ENCODE data around the gene CYP19A1.

Gene CYP19A1

GRCh38 chr15:51318382-51319150 is 19.8 kb downstream of the CYP19A1 start:
- H3K4me2 ChIP-seq (ENCODE audit: low read length), result no peak overlapping the region
- no peak overlapping the region for H3K27ac ChIP-seq (ENCODE audit: low read length)
- H3K4me3 ChIP-seq (ENCODE audit: low read length), result no peak overlapping the region
- H3K79me2 ChIP-seq (ENCODE audit: low read length), result no peaks in the 10 kb centered on the region
- no peak overlapping the region for H3K9ac ChIP-seq (ENCODE audit: low read length)
- H3K9me3 ChIP-seq (ENCODE audit: insufficient read depth, low read length), result no peaks in the 10 kb centered on the region
- no peaks in the 10 kb centered on the region for H3K4me1 ChIP-seq (ENCODE audit: low read length)
- H4K20me1 ChIP-seq (ENCODE audit: insufficient read depth, low read length), result no peaks in the 10 kb centered on the region
- TF ChIP-seq EZH2phosphoT487 (IDR thresholded peaks at IDR 0.05; ENCODE audit: low read depth) (no peak), CTCF (IDR thresholded peaks at IDR 0.05; ENCODE audit: low read depth, low read length) (no peak)
- no peaks in the 10 kb centered on the region for H3K36me3 ChIP-seq (replicated peaks; ENCODE audit: low read depth, low read length)
- H3K27me3 ChIP-seq (ENCODE audit: low read depth, low read length), result no peaks in the 10 kb centered on the region
- no peak overlapping the region for H2AFZ ChIP-seq (ENCODE audit: low read depth, low read length)

GRCh38 chr15:51316636-51317035 is 21.8 kb downstream of the CYP19A1 start:
- TF ChIP-seq EZH2phosphoT487 (IDR thresholded peaks at IDR 0.05; ENCODE audit: low read depth), result no peak
- no peak for TF ChIP-seq CTCF (IDR thresholded peaks at IDR 0.05; ENCODE audit: low read depth, low read length)
- H3K79me2 ChIP-seq (ENCODE audit: low read length), result no peaks in the 10 kb centered on the region
- no peak overlapping the region for H3K4me2 ChIP-seq (ENCODE audit: low read length)

GRCh38 chr15:51315726-51316125 is 22.7 kb downstream of the CYP19A1 start:
- H3K27me3 ChIP-seq (ENCODE audit: low read depth, low read length), result no peaks in the 10 kb centered on the region
- no peaks in the 10 kb centered on the region for H3K79me2 ChIP-seq (ENCODE audit: low read length)
- no peaks in the 10 kb centered on the region for H3K4me1 ChIP-seq (ENCODE audit: low read length)
- no peak overlapping the region for H2AFZ ChIP-seq (ENCODE audit: low read depth, low read length)
- no peak overlapping the region for H3K27ac ChIP-seq (ENCODE audit: low read length)
- H3K4me3 ChIP-seq (ENCODE audit: low read length), result no peak overlapping the region
- no peaks in the 10 kb centered on the region for H4K20me1 ChIP-seq (ENCODE audit: insufficient read depth, low read length)
- TF ChIP-seq CTCF (IDR thresholded peaks at IDR 0.05; ENCODE audit: low read depth, low read length), result no peak
- no peak for TF ChIP-seq EZH2phosphoT487 (IDR thresholded peaks at IDR 0.05; ENCODE audit: low read depth)
- H3K9ac ChIP-seq (ENCODE audit: low read length), result no peak overlapping the region
- H3K36me3 ChIP-seq (replicated peaks; ENCODE audit: low read depth, low read length), result no peaks in the 10 kb centered on the region
- H3K4me2 ChIP-seq (ENCODE audit: low read length), result no peak overlapping the region
- no peaks in the 10 kb centered on the region for H3K9me3 ChIP-seq (ENCODE audit: insufficient read depth, low read length)

More at GRCh38 chr15:51316636-51317035, 21.8 kb downstream of the CYP19A1 start:
- H4K20me1 ChIP-seq (ENCODE audit: insufficient read depth, low read length), result no peaks in the 10 kb centered on the region
- H3K27ac ChIP-seq (ENCODE audit: low read length), result no peak overlapping the region
- no peak overlapping the region for H3K9ac ChIP-seq (ENCODE audit: low read length)
- no peak overlapping the region for H2AFZ ChIP-seq (ENCODE audit: low read depth, low read length)
- no peaks in the 10 kb centered on the region for H3K27me3 ChIP-seq (ENCODE audit: low read depth, low read length)
- no peaks in the 10 kb centered on the region for H3K9me3 ChIP-seq (ENCODE audit: insufficient read depth, low read length)
- no peaks in the 10 kb centered on the region for H3K4me1 ChIP-seq (ENCODE audit: low read length)
- H3K36me3 ChIP-seq (replicated peaks; ENCODE audit: low read depth, low read length), result no peaks in the 10 kb centered on the region
- H3K4me3 ChIP-seq (ENCODE audit: low read length), result no peak overlapping the region

DNA sequence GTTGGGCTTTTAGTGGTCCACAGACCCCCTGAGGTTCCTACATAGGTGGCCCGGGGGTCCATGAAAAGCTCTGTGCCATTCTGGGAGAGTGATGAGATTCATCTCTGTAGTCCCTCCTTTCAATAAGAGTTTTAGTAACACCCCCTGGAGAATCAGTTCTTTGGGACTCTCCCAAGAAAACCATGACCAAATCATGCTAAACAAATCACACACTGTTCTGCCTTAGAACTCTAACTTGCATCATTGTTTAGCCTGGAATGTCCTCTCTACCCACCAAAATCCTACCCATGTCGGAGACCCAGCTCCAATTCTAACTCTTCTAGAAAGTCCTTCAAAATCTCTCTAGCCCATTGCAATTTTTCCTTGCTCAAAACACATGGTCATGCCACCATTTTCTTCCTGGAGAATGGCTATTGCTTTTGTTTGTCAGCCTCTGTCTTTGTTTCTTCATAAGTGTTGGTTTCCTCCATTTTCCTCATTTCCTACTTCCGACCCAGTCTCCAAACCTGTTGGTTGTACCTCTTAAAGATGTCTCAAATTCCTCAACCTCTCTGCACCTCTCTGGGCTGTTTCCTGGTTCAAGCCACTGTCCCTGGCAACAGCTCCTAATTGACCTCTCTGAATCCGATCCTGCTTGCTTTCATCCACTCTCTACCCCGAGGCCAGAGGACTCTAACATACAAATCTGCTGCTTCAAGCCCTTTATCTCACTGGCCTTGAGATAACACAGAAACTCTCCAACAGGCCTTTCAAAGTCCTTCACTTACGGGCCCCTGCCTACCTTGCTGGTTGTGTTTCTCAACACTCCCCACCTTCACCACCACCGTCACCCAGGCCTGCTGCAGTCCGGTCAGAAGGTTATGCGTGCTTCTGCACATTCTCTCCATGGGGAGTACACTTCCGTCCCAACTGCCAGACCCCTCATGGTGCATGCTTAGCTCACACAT is 23.7 kb downstream of the CYP19A1 start:
- Histone ChIP-seq H3K9me3 (ENCODE audit: insufficient read depth, low read length) (no peaks in the 10 kb centered on the region), H4K20me1 (ENCODE audit: insufficient read depth, low read length) (no peaks in the 10 kb centered on the region), H2AFZ (ENCODE audit: low read depth, low read length) (no peak overlapping the region), H3K4me3 (ENCODE audit: low read length) (no peak overlapping the region), H3K36me3 (replicated peaks; ENCODE audit: low read depth, low read length) (no peaks in the 10 kb centered on the region), H3K27me3 (ENCODE audit: low read depth, low read length) (no peaks in the 10 kb centered on the region), H3K4me1 (ENCODE audit: low read length) (no peaks in the 10 kb centered on the region), H3K4me2 (ENCODE audit: low read length) (no peak overlapping the region), H3K9ac (ENCODE audit: low read length) (no peak overlapping the region), H3K27ac (ENCODE audit: low read length) (no peak overlapping the region), H3K79me2 (ENCODE audit: low read length) (no peaks in the 10 kb centered on the region)
- TF ChIP-seq EZH2phosphoT487 (IDR thresholded peaks at IDR 0.05; ENCODE audit: low read depth), result no peak
- TF ChIP-seq CTCF (IDR thresholded peaks at IDR 0.05; ENCODE audit: low read depth, low read length), result no peak

Data from OCI-LY3 (cell line).